B cell (primary cell): ENCODE measurements around the gene ADAM12. TPM values are rescaled to one million over a fixed set of nuclear protein-coding genes. Genes with fewer than 3 reads are reported as not detected.

ENCODE experiments used
- ATAC-seq: fragments of 200-7000 bp; cut with Tn5 transposase; one replicate; pipeline ENCODE4 v1.10.0; 2021; ENCODE audit warnings: low read depth, mild to moderate bottlenecking, moderate number of reproducible peaks, moderate library complexity
- CTCF ChIA-PET: fragments of 350-600 bp; sonication (Branson Sonifier 250); formaldehyde crosslinking; loops from one replicate; lab custom pipeline; 2021; ENCODE audit warnings: antibody characterized with exemption, inconsistent platforms; lab: Charles Lee
- POLR2A ChIA-PET: fragments of 350-600 bp; sonication (Branson Sonifier 250); formaldehyde crosslinking; loops from one replicate; lab custom pipeline; 2021; ENCODE audit warnings: antibody characterized with exemption; lab: Charles Lee
- DNase-seq: peaks from one replicate; pipeline ENCODE4 v3.0.0; 2013
- H2AFZ ChIP-seq: 2 replicates; pipeline ENCODE4 v1.6.1; 2012; ENCODE audit warnings: mild to moderate bottlenecking, low read depth, low read length; ENCODE audit not compliant: insufficient read depth, poor library complexity, severe bottlenecking
- H3K27ac ChIP-seq, 2 donors: 1 replicate in 1 of 2; 2 replicates in 1 of 2; pipeline ENCODE4 v1.5.1; 2012 to 2013; ENCODE audit warnings: low read length in 2 of 2, mild to moderate bottlenecking in 2 of 2, moderate library complexity in 1 of 2
- H3K27me3 ChIP-seq, 4 experiments: fragments of 200-600 bp in 1 of 4; sonication (generic) in 1 of 4; replicated peaks in 1 of 4; 1 replicate in 2 of 4; 2 replicates in 2 of 4; pipeline versions ENCODE4 v1.6.1 to v1.7.0; 2013 to 2016; ENCODE audit warnings: low read length in 3 of 4, mild to moderate bottlenecking in 2 of 4, mixed read lengths in 1 of 4, moderate library complexity in 1 of 4; ENCODE audit not compliant: insufficient read depth in 4 of 4, control insufficient read depth in 3 of 4; ENCODE audit errors: control extremely low read depth in 1 of 4
- H3K36me3 ChIP-seq, 2 experiments: replicated peaks in 1 of 2; 1 replicate in 1 of 2; 2 replicates in 1 of 2; pipeline versions ENCODE4 v1.6.1 to v1.7.1; 2013; ENCODE audit warnings: low read length in 1 of 2; ENCODE audit not compliant: insufficient read depth in 2 of 2, control insufficient read depth in 1 of 2; ENCODE audit errors: control extremely low read depth in 1 of 2, extremely low read depth in 1 of 2
- H3K4me1 ChIP-seq, 2 donors: fragments of 200-600 bp in 1 of 2; sonication (generic) in 1 of 2; 1 replicate in 1 of 2; 2 replicates in 1 of 2; pipeline versions ENCODE4 v1.5.1 to v1.6.1; 2013 to 2017; ENCODE audit warnings: low read length in 2 of 2; ENCODE audit not compliant: control insufficient read depth in 2 of 2, insufficient read depth in 2 of 2
- H3K4me2 ChIP-seq: replicated peaks from 2 replicates; pipeline ENCODE3; 2012; ENCODE audit warnings: mild to moderate bottlenecking, low read depth, low read length; ENCODE audit not compliant: poor library complexity, severe bottlenecking
- H3K4me3 ChIP-seq, 5 experiments: fragments of 200-600 bp in 1 of 5; sonication (generic) in 1 of 5; 1 replicate in 3 of 5; 2 replicates in 2 of 5; pipeline versions ENCODE4 v1.5.1 to v1.7.0; 2011 to 2016; ENCODE audit warnings: low read length in 4 of 5, mild to moderate bottlenecking in 4 of 5, low read depth in 2 of 5, control low read depth in 1 of 5, moderate library complexity in 1 of 5; ENCODE audit not compliant: insufficient read depth in 1 of 5; ENCODE audit errors: control extremely low read depth in 1 of 5, extremely low read depth in 1 of 5
- H3K79me2 ChIP-seq: fragments of 200-600 bp; sonication (generic); one replicate; pipeline ENCODE4 v1.6.0; 2016; ENCODE audit warnings: low read length; ENCODE audit not compliant: control insufficient read depth, insufficient read depth
- H3K9ac ChIP-seq: fragments of 200-600 bp; sonication (generic); 2 replicates; pipeline ENCODE4 v1.6.1; 2017; ENCODE audit warnings: mild to moderate bottlenecking, low read length, moderate library complexity
- H3K9me3 ChIP-seq, 3 donors: one replicate each; pipeline versions ENCODE4 v1.6.1 to v1.7.1; 2013; ENCODE audit warnings: low read length in 2 of 3; ENCODE audit not compliant: control insufficient read depth in 2 of 3, insufficient read depth in 1 of 3; ENCODE audit errors: control extremely low read depth in 1 of 3
- H4K20me1 ChIP-seq: 2 replicates; pipeline ENCODE4 v1.6.0; 2012; ENCODE audit warnings: mild to moderate bottlenecking, low read length; ENCODE audit not compliant: insufficient read depth, control insufficient read depth, poor library complexity, severe bottlenecking
- H3K27ac Mint-ChIP-seq: one replicate; pipeline ENCODE4 v1.8.0; 2021; ENCODE audit warnings: mixed read lengths
- H3K27me3 Mint-ChIP-seq: one replicate; pipeline ENCODE4 v1.8.0; 2021; ENCODE audit warnings: mixed read lengths
- H3K4me1 Mint-ChIP-seq: one replicate; pipeline ENCODE4 v1.8.0; 2021; ENCODE audit warnings: mixed read lengths
- H3K4me3 Mint-ChIP-seq: one replicate; pipeline ENCODE4 v1.8.0; 2021; ENCODE audit warnings: mixed read lengths
- H3K9me3 Mint-ChIP-seq: one replicate; pipeline ENCODE4 v1.8.0; 2022; ENCODE audit warnings: mixed read lengths; ENCODE audit not compliant: insufficient read depth
- CTCF ChIP-seq: fragments of 200-600 bp; IDR thresholded peaks from one replicate; pipeline ENCODE4 v1.8.0; 2022; ENCODE audit warnings: antibody characterized with exemption, mild to moderate bottlenecking
- EZH2 ChIP-seq: IDR thresholded peaks from 2 replicates; pipeline ENCODE4 v1.6.1; 2012; ENCODE audit warnings: borderline replicate concordance, low read depth, mild to moderate bottlenecking, moderate library complexity, low read length; ENCODE audit not compliant: insufficient read depth, poor library complexity, severe bottlenecking
- WGBS: methylation state at CpG from one replicate; pipeline ENCODE4 v1.1.5; 2013; ENCODE audit warnings: missing lambda C conversion rate; ENCODE audit not compliant: insufficient coverage; 5-methylcytosine and 5-hydroxymethylcytosine counted together
- intact Hi-C: fragments of 100-400 bp; cut with micrococcal nuclease; formaldehyde crosslinking; loops from one replicate; pipeline ENCODE4 v1.10.0; 2022
- polyA plus RNA-seq: library from polyadenylated mRNA; depleted of rRNA; stranded (reverse); fragments of >200 nt; gene quantifications from 2 replicates; pipeline ENCODE4 v1.2.3, GENCODE V29; 2012
- total RNA-seq, 2 donors: library from RNA; stranded (reverse); fragments of 120-200 nt in 1 of 2; gene quantifications; 1 replicate in 1 of 2; 2 replicates in 1 of 2; pipeline versions ENCODE4 v1.2.3 to v1.2.4, GENCODE V29; 2013 to 2022

The ADAM12 gene
- total and polyA plus RNA-seq, 2 donors (not counting 1 experiment from before 2014, with no cell fraction given): 0.01 to 0.22 TPM

- Mint-ChIP-seq H3K4me3 (no peak overlapping the region), H3K4me1 (no peaks in the 10 kb centered on the region), H3K27ac (no peak overlapping the region), H3K27me3 (peaks cover 14% of the 10 kb centered on the region), H3K9me3 (no peaks in the 10 kb centered on the region)
- no peaks in the 10 kb centered on the region for H3K79me2 ChIP-seq
- H3K9ac ChIP-seq: no peak overlapping the region
- intact Hi-C loops: no loop called here
- H2AFZ ChIP-seq: no peak overlapping the region
- WGBS: 95% methylated on average over 10 of the region's 10 CpGs
- H3K27ac ChIP-seq: no peak overlapping the region
- no peak overlapping the region for H3K4me3 ChIP-seq
- ATAC-seq: no peak
- CTCF ChIA-PET: no interaction called here
- no peak for TF ChIP-seq EZH2
- no peaks in the 10 kb centered on the region for H3K27me3 ChIP-seq
- H3K4me1 ChIP-seq: no peaks in the 10 kb centered on the region
- POLR2A ChIA-PET: no interaction called here
- no peak overlapping the region for H3K4me2 ChIP-seq
- H3K9me3 ChIP-seq: no peaks in the 10 kb centered on the region
- no peaks in the 10 kb centered on the region for H3K36me3 ChIP-seq
- H4K20me1 ChIP-seq: no peaks in the 10 kb centered on the region
- DNase-seq: no peak
These were observed 161.1 kb downstream of the ADAM12 start for GRCh38 chr10:126226988-126227761.

- Histone ChIP-seq H3K9me3 (no peaks in the 10 kb centered on the region), H3K79me2 (no peaks in the 10 kb centered on the region), H3K4me1 (no peaks in the 10 kb centered on the region), H4K20me1 (no peaks in the 10 kb centered on the region), H3K27ac (no peak overlapping the region), H3K27me3 (no peaks in the 10 kb centered on the region), H3K4me2 (no peak overlapping the region), H3K36me3 (no peaks in the 10 kb centered on the region), H3K4me3 (no peak overlapping the region), H2AFZ (no peak overlapping the region), H3K9ac (no peak overlapping the region)
- H3K9me3 Mint-ChIP-seq: no peaks in the 10 kb centered on the region
- H3K27me3 Mint-ChIP-seq: peaks cover 5% of the 10 kb centered on the region
- ChIA-PET CTCF (no interaction called here), POLR2A (no interaction called here)
- intact Hi-C loops: no loop called here
- DNase-seq (no peak), ATAC-seq (no peak)
- H3K4me3 Mint-ChIP-seq: no peak overlapping the region
- WGBS: 87% methylated on average over 6 of the region's 9 CpGs
- TF ChIP-seq EZH2: no peak
- TF ChIP-seq CTCF: no peak
- no peaks in the 10 kb centered on the region for H3K4me1 Mint-ChIP-seq
- no peak overlapping the region for H3K27ac Mint-ChIP-seq
These were observed 162.1 kb downstream of the ADAM12 start for GRCh38 chr10:126226205-126226604.
